Ishikawa (cell line): ENCODE measurements around the gene NRIP3.

Source experiments
- NFIC ChIP-seq: IDR thresholded peaks from 2 replicates; pipeline ENCODE4 v1.6.1; 2012
- RAD21 ChIP-seq: IDR thresholded peaks from 2 replicates; pipeline ENCODE4 v1.6.1; 2012; ENCODE audit warnings: low read depth

GRCh38 chr11:9046481-9046880 lies 42.7 kb upstream of the NRIP3 start:
- TF ChIP-seq RAD21, result no peak
- TF ChIP-seq NFIC, result no peak
